ENCODE measurements around the gene LAMP2. TPM values are rescaled to one million over a fixed set of nuclear protein-coding genes. Genes with fewer than 3 reads are reported as not detected.

Gene LAMP2
- total and polyA plus RNA-seq, 2 of the 4 experiments (the other 2 are of a cell fraction): 78.1 to 129 TPM

GRCh38 chrX:120485638-120486520 lies 16.8 kb upstream of the LAMP2 start:
- intact Hi-C loops (cut with micrococcal nuclease): no loop called here
- POLR2A ChIA-PET (ENCODE audit: unreplicated experiment): no interaction called here
- peak; percentile 56 for TF ChIP-seq CTCF (conservative IDR thresholded peaks at IDR 0.05; ENCODE audit: low read depth, low read length)
- no peak for TF ChIP-seq POLR2A (IDR thresholded peaks at IDR 0.05; ENCODE audit: low read depth, low read length)
- peak; percentile 28; the same call in 1 of the 2 replicates for TF ChIP-seq BHLHE40 (IDR thresholded peaks at IDR 0.05; ENCODE audit: low read depth, low read length)
- TF ChIP-seq CHD1 (IDR thresholded peaks at IDR 0.05; ENCODE audit: low read depth, low read length): no peak
- TF ChIP-seq RAD21 (IDR thresholded peaks at IDR 0.05; ENCODE audit: low read length): peak; percentile 16; the same call in 1 of the 2 replicates
- no peak for TF ChIP-seq MXI1 (IDR thresholded peaks at IDR 0.05; ENCODE audit: borderline replicate concordance, low read depth, low read length)
- peak; percentile 71 for TF ChIP-seq MAFK (IDR thresholded peaks at IDR 0.05; ENCODE audit: low read depth, low read length)
- no peak for TF ChIP-seq SMC3 (IDR thresholded peaks at IDR 0.05; ENCODE audit: low read depth, low read length)
- TF ChIP-seq FOS (IDR thresholded peaks at IDR 0.05; ENCODE audit: low read depth, low read length): no peak
- TF ChIP-seq NFE2L2 (IDR thresholded peaks at IDR 0.05; ENCODE audit: low read depth, low read length): peak; percentile 35; the same call in 1 of the 2 replicates

More at GRCh38 chrX:120485638-120486520, 16.8 kb upstream of the LAMP2 start:
- Histone ChIP-seq H4K91ac (ENCODE audit: insufficient read depth, low read depth, low read length) (no peak overlapping the region), H3K4me1 (ENCODE audit: control insufficient read depth, insufficient read depth, low read length) (no peaks in the 10 kb centered on the region), H3K23ac (ENCODE audit: low read depth, low read length) (peak overlapping the region; percentile 32; the same call in 1 of the 2 replicates), H4K5ac (ENCODE audit: low read depth, low read length) (no peak overlapping the region), H3K14ac (replicated peaks; ENCODE audit: low read depth, low read length) (peak overlapping the region; percentile 32), H3K4ac (ENCODE audit: low read depth, low read length) (peak overlapping the region; percentile 33), H4K8ac (ENCODE audit: low read depth in 2 of 2, low read length in 2 of 2) (peak overlapping the region; percentile 57 to 73; a peak in 3 of 4 replicates), H3K9me1 (ENCODE audit: insufficient read depth, low read length) (no peaks in the 10 kb centered on the region), H2AK5ac (ENCODE audit: low read depth, low read length) (no peak overlapping the region), H2BK120ac (ENCODE audit: low read depth, low read length) (peak overlapping the region; percentile 58; the same call in 1 of the 2 replicates), H3K4me2 (ENCODE audit: low read depth, low read length) (peak overlapping the region; percentile 83), H4K20me1 (ENCODE audit: insufficient read depth, low read length) (no peaks in the 10 kb centered on the region), H3K9ac (ENCODE audit: low read depth, low read length) (peak overlapping the region; percentile 78), H3K18ac (ENCODE audit: low read depth, low read length) (no peak overlapping the region), H3K9me3 (ENCODE audit: control insufficient read depth, insufficient read depth, low read length) (no peaks in the 10 kb centered on the region), H2AFZ (replicated peaks; ENCODE audit: low read length, poor library complexity) (peak overlapping the region; percentile 90), H3K27ac (ENCODE audit: insufficient read depth, low read length) (peak overlapping the region; percentile 60), H3K4me3 (ENCODE audit: insufficient read depth, low read depth, low read length) (peak overlapping the region; percentile 53), H3K27me3 (ENCODE audit: control insufficient read depth, insufficient read depth, low read length) (no peaks in the 10 kb centered on the region), H2BK5ac (ENCODE audit: low read depth, low read length, poor library complexity, severe bottlenecking) (peak overlapping the region; percentile 28), H3K36me3 (ENCODE audit: control insufficient read depth, insufficient read depth, low read length) (no peaks in the 10 kb centered on the region), H2BK20ac (ENCODE audit: low read depth, low read length) (peak overlapping the region; percentile 52), H2BK15ac (ENCODE audit: low read depth, low read length) (no peak overlapping the region), H2AK9ac (replicated peaks; ENCODE audit: low read depth, low read length, poor library complexity) (peak overlapping the region; percentile 7), H3K56ac (ENCODE audit: extremely low read depth, insufficient read depth, low read length) (no peak overlapping the region), H3K79me1 (ENCODE audit: low read depth in 1 of 2, low read length in 2 of 2) (no peaks in the 10 kb centered on the region)
- dilution Hi-C loops (cut with HindIII; ENCODE audit: low sequenced_read_pairs, unreplicated experiment) (no loop called here), in situ Hi-C loops (cut with MboI; ENCODE audit: low sequenced_read_pairs) (no loop called here)
- CTCF ChIA-PET: interaction anchor here (0.7 to 0.9 kb wide), 2 partner anchors 38 to 179 kb away, joined by 3 read pairs; no protein-coding TSS in a partner anchor
- no TSS peak for BruUV-seq (replicated peaks)
- DNase-seq (peak; percentile 69), ATAC-seq (ENCODE audit: low read depth) (peak; percentile 91)
- WGBS, 2 experiments (ENCODE audit: extremely low coverage in 2 of 2, insufficient read length in 1 of 2): 25% methylated on average over 19 of the region's 39 CpGs; no CpG with 5 or more reads in 1 of the 2 experiments

Data from IMR-90 (cell line).